Putamen (tissue), 1 donor: ENCODE data around the gene LDLRAD2.
"Not testable (repeated sequence)": the region's sequence is repeated elsewhere in the genome, so short reads cannot be mapped to it uniquely, and the experiment has no call there.

ENCODE experiments used
- DNase-seq: peaks from one replicate; pipeline ENCODE4 v3.0.0-alpha.2; 2016; ENCODE audit warnings: low spot score

The LDLRAD2 gene

GRCh38 chr1:21811875-21812305 lies at the start of gene LDLRAD2:
LDLRAD2 (plus strand) TSS chr1:21812265; CDS start chr1:21812452, 187 bp downstream.
- DNase-seq: no peak

- no peak for DNase-seq
Measured at GRCh38 chr1:21763236-21763635, 48.8 kb upstream of the LDLRAD2 start.

DNA sequence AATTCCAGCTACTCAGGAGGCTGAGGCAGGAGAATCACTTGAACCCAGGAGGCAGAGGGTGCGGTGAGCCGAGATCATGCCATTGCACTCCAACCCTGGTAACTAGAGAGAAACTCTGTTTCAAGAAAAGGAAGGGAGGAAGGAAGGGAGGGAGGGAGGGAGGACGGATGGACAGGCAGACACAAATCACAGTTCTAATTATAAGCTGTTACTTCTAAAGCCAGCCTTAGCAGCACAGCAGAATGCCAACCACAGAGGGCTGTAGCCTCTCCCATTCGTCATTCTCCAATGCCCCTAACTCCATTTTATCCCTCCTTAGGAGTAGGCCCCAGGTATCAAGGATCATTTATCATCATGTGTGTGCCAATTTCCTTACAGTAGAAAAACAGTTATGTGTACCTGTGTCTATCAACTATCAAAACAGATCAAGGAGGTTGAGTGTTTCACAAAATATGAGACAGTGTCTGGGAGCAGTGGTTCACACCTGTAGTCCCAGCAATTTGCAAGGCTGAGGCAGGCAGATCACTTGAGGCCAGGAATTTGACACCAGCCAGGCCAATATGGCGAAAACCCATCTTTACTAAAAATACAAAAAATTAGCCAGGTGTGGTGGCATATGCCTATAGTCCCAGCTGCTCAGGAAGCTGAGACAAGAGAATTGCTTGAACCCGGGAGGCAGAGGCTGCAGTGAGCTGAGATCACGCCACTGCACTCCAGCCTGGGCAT lies 48.2 kb upstream of the LDLRAD2 start:
- no peak for DNase-seq

GRCh38 chr1:21764615-21765423 lies 47.2 kb upstream of the LDLRAD2 start:
- peak; percentile 13 for DNase-seq

DNA sequence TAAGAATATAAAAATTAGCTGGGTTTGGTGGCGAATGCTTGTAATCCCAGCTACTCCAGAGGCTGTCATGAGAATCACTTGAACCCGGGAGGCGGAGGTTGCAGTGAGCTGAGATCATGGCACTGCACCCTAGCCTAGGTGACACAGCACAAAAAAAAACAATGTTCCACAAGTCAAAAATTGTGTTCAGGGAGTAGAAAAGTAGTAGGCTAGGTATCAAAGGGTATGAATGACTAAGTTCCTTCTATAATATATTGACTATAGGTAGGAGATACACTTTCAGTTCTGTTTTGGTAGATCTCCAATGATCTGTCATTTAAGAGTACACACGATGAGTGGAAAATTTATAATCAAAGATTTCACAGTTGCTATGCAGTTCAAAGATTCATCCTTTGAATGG lies 45.9 kb upstream of the LDLRAD2 start:
- no peak for DNase-seq

DNA sequence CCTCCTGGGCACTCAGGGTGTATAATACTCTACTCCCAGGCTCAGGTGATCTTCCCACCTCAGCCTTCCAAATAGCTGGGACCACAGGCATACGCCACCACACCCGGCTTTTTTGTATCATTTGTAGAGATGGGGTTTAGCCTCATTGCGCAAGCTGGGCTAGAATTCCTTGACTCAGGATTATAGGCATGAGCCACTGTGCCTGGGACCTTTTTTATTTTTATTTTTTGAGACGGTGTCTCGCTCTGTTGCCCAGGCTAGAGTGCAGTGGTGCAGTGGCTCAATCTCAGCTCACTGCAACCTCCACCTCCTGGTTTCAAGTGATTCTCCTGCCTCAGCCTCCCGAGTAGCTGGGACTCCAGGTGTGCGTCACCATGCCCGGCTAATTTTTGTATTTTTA lies 45.0 kb upstream of the LDLRAD2 start:
- not testable (repeated sequence) for DNase-seq

- no peak for DNase-seq
Measured at GRCh38 chr1:21770201-21770600, 41.9 kb upstream of the LDLRAD2 start.

- DNase-seq: not testable (repeated sequence)
Measured at GRCh38 chr1:21770602-21771001, 41.5 kb upstream of the LDLRAD2 start.

DNA sequence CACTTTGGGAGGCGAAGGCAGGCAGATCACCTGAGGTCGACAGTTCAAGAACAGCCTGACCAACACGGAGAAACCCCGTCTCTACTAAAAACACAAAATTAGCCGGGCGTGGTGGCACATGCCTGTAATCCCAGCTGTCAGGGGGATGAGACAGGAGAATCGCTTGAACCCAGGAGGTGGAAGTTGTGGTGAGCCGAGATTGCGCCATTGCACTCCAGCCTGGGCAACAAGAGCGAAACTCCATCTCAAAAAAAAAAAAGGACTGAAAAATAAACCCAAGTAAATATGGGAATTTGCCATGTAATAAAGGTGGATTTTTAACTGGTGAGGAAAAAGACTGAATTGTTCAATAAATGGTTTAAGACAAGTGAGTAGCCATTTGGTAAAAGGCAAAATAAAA lies 40.4 kb upstream of the LDLRAD2 start:
- DNase-seq: not testable (repeated sequence)

- no peak for DNase-seq
Measured at GRCh38 chr1:21773585-21773984, 38.5 kb upstream of the LDLRAD2 start.

DNA sequence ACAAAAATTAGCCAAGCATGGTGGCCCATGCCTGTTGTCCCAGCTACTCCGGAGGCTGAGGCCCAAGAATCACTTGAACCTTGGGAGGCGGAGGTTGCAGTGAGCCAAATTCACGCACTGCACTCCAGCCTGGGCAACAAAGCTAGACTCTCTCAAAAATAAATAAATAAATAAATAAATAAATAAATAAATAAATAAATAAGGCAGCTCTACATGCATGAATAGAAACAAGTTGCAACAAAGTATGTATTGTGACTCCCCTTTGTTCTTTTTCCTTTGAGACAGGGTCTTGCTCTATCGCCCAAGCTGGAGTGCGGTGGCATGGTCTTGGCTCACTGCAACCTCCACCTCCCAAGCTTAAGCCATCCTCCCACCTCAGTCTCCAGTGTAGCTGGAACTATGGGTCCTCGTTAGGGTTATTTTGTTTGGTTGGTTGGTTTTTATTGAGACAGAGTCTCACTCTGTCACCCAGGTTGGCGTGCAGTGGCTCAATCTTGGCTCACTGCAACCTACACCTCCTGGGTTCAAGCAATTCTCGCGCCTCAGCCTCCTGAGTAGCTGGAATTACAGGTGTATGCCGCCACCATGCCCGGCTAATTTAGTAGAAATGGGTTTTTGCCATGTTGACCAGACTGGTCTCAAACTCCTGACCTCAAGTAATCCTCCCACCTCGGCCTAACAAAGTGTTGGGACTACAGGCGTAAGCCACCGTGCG lies 37.1 kb upstream of the LDLRAD2 start:
- no peak for DNase-seq

GRCh38 chr1:21775550-21775914 lies 36.5 kb upstream of the LDLRAD2 start:
- peak; percentile 49 for DNase-seq

DNA sequence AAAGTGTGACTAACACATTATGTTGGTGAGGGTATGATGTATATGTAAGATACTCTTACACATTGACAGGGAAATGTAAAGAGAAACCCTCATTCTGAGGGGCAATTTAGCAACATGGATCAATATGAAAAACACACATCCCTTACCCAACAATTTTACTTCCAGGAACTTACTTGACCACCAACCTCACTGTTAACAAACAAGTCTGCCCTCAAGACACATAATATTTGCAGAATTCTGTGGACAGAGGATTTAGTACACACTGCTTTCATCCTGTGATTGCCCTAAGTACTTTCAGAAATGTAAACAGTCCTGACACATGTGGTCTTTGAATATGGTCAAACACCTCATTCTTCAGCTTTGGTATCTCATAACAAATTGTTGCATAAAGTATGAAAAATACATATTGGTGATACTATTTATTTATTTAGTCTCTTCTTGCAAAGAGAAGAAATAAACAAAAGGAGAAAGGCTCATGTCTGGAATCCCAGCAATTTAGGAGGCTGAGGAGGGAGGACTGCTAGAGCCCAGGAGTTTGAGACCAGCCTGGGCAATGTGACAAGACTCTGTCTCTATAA lies 36.0 kb upstream of the LDLRAD2 start:
- DNase-seq: no peak

- not testable (repeated sequence) for DNase-seq
Measured at GRCh38 chr1:21776925-21777324, 35.1 kb upstream of the LDLRAD2 start.

GRCh38 chr1:21778405-21778727 lies 33.7 kb upstream of the LDLRAD2 start:
- DNase-seq: no peak

DNA sequence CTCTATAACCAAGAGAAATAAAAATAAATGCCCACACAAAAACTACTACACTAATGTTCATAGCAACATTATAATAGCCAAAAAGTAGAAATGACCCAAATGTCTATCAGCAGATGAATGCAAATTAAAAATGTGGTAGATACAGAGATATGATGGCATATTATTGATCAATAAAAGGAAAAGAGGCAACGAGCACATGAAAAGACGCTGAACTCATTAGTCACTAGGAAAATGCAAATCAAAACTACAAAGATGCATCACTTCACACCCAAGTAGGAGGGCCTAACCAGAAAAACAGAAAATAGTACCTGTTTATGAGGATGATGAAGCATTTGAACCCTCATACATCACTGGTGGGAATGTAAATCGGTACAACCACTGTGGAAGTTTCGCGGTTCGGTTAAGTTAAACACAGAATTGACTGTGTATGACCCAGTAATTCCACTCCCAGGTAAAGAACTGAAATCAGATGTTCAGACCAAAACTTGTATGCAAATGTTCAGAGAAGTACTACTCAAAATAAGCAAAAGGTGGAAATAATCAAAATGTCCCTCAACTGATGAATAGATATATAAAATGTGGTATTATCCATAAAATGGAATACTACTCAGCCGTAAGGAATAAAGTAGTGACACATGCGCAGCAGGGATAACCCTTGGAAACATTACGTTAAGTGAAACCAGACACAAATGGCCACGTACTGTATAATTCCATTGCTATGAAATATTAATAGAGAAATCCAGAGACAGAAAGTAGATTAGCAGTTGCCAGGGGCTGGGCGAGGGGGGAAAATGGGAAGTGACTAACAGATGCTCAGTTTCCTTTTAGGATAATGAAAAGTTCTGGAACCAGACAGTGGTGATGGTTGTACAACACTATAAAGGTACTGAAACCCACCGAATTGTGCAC lies 32.2 kb upstream of the LDLRAD2 start:
- no peak for DNase-seq

DNA sequence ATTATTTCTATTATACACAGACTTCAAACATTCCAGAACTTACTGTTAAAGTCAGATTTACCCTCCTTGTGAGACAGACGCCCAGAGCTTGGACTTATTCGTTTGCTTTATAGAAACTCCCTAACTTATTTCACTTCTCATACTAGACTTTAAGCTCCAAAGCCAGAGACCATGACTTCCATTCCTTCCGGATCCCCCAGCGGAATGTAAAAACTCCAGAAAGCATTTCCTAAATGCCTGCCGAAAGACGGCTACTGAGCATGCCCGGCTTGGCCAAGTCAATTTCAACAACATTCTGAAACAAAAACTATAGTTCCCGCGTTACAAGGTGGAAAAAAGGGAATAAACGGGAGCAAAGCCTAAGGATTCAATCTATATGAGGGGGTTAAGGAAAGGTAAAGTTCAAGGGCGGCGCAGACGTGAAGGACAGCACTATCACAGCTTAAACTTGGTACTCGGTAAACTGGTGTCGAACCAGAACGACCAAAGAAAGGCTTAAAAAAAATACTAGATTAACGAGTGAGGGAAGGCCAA lies 30.2 kb upstream of the LDLRAD2 start:
- DNase-seq: peak; percentile 18

GRCh38 chr1:21782349-21782867 lies 29.7 kb upstream of the LDLRAD2 start:
- peak; percentile 53 for DNase-seq

GRCh38 chr1:21782868-21783678 lies 29.0 kb upstream of the LDLRAD2 start, which contains the start of gene USP48:
USP48 (minus strand) TSS chr1:21783149; CDS start chr1:21782957, 192 bp downstream.
- peak; percentile 98 for DNase-seq
